GM11168 (cell line): ENCODE measurements around the gene KCNMA1.

ENCODE experiments used
- in situ Hi-C: fragments of 300-500 bp; cut with MboI; formaldehyde crosslinking; loops from one replicate; pipeline ENCODE4 v1.12.0; 2022; ENCODE audit warnings: low sequenced_read_pairs; ENCODE audit not compliant: unreplicated experiment

KCNMA1 gene

GRCh38 chr10:77410523-77410922 is 227.1 kb downstream of the KCNMA1 start:
- in situ Hi-C loops: no loop called here

DNA sequence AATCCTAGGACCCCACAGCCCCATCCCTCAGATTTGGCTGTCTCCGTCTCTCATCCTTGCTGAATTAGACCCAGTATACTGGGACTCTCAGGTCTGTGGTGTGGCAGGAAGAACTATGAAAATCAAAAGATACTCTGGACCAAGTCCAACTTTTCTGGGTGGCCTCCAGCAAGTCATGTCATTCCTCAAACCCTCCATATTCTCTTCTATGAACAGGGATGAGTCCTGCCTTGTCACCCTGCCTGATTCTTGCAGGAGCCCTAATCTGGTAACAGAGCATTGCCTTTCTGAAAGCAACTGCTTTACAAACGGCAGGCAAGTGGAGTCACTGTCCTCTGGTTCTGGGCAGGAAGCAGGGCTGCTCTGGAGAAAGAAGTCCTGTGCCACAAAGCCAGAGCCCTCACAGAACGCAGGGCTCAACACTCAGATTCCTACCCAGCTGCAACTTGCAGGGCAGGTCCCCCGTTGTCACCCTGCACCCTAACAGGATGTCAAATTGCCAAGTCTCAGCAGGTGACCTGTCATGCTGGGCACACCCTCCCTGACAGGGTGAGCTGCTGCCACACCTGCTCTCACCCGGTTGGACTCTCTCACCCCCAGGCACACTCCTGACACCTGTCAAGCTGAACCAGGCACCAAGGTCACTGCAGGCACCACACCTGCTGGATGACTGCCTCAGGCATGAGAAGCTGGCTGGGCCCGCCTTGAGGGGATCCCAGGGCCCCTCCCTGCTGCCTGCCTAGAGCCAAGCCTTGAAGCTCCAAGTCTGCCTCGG is 227.7 kb downstream of the KCNMA1 start:
- in situ Hi-C loops: no loop called here

DNA sequence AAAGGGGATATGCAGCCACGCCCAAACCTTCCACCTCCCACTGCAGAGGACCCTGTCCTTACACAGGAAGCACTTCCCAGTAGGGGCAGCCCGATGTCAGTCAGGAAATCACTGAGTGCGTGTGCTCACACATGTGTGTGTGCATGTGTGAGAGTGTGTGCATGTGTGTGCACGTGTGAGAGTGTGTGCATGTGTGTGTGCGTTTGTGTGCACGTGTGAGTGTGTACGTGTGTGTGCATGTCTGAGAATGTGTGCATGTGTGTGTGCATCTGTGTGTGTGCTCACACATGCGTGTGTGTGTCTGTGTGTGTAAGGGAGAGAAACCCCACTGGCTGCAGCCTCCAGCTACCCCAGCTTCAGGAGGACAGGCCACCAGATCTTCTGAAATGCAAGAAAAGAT is 229.3 kb downstream of the KCNMA1 start:
- in situ Hi-C loops: no loop called here

DNA sequence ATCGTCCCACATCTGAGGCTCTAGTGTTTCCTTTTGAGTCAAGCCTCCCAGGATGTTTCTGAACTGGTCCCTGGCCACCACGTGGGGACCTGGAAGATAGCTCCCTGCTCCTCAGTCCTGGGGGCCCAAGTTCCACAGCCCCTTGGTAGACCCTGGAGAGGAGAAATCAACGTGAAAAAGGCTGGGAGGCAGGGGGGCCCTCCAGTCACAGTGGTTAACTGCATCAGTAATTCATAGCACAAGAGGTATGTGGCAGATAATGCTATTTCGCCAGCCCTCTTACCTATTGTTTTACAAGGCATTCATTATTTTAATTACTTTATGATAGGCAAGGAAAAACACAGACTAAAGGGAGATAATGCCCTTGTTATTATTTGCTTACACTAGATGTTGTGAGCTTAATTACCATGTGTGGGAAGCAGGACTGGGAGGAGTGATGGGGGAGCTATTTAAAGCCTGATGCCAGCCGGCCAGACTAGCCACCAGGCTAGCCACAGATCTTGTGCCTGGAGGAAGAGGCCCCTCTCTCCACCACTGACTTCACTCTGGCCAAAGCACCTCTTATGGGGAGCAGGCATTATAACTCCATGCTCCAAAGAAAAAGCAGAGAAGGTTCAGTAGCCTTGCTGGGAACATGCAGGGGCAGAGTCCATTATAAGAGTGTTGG is 230.7 kb downstream of the KCNMA1 start:
- in situ Hi-C loops: no loop called here

DNA sequence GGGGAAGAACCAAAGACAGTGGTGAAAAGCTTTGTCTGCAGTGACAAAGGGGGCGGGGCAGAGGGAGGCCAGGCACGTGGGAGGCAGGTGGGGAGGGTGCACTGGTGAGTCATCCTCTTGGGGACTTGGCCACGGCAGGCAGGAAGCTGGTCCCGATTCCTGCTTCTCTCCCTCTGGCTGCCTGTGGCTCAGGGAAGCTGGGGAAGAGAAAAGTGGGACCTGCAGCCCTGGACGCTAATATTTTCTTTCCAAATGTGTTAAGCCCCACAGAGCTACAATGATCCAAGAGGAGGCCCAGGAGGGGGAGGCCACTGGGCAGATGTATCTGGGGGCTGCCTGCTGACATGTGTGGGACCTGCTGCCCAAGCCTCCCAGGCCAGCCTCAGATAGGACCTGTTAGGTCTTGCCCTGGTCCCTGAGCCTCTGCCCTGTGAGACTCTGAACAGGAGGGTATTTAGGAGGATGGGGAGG is 231.8 kb downstream of the KCNMA1 start:
- in situ Hi-C loops: no loop called here

GRCh38 chr10:77404810-77405209 is 232.8 kb downstream of the KCNMA1 start:
- in situ Hi-C loops: no loop called here

- in situ Hi-C loops: no loop called here
These were observed 233.8 kb downstream of the KCNMA1 start for GRCh38 chr10:77403761-77404160.

- in situ Hi-C loops: no loop called here
These were observed 235.9 kb downstream of the KCNMA1 start for GRCh38 chr10:77401683-77402082.

- in situ Hi-C loops: no loop called here
These were observed 237.6 kb downstream of the KCNMA1 start for GRCh38 chr10:77400033-77400432.

GRCh38 chr10:77398986-77399755 is 238.4 kb downstream of the KCNMA1 start:
- in situ Hi-C loops: no loop called here

- in situ Hi-C loops: no loop called here
These were observed 239.1 kb downstream of the KCNMA1 start for GRCh38 chr10:77398558-77398957.

DNA sequence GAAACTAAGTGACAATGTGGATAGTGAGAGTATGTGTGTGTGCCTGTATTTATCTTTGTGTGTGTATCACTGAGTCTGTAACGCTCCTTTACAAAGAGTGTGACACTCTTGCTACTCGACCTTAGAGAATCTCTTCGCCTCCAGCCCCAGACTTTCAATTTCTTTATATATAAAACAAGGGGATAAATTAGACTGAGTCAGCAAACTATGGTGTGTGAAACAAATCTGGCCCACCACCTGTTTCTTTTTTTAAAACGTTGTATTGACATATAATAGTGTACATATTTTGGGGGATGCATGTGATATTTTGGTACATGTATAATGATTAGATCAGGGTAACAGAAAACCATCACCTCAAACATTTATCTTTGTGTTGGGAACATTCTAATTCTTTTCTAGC is 240.5 kb downstream of the KCNMA1 start:
- in situ Hi-C loops: no loop called here

- in situ Hi-C loops: no loop called here
These were observed 241.3 kb downstream of the KCNMA1 start for GRCh38 chr10:77396290-77396689.

- in situ Hi-C loops: loop anchor here (5.0 kb wide), 1 partner anchor 248 kb away; no protein-coding TSS in a partner anchor
These were observed 243.6 kb downstream of the KCNMA1 start for GRCh38 chr10:77393821-77394501.

DNA sequence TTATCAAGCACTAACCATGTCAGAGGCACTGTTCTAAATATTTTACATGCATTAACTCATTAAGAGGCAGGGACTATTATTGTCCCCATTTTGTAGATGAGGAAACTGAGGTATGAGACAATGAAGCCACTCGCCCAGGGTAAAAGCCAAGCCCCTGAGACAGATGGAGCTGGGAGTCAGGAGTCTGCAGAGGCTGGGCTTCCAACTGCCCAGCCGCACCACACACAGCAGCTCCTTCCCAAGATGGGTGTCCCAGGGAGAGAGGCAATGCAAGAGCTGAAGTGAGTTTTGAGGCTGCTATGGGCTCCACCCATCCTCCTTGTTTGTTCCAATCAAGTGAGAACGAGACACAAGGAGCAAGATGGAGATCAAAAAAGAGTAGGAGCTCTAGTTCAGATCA is 244.2 kb downstream of the KCNMA1 start:
- in situ Hi-C loops: loop anchor here (5.0 kb wide), 1 partner anchor 249 kb away; no protein-coding TSS in a partner anchor

- in situ Hi-C loops: loop anchor here (5.0 kb wide), 1 partner anchor 249 kb away; no protein-coding TSS in a partner anchor
These were observed 244.8 kb downstream of the KCNMA1 start for GRCh38 chr10:77392851-77393250.

DNA sequence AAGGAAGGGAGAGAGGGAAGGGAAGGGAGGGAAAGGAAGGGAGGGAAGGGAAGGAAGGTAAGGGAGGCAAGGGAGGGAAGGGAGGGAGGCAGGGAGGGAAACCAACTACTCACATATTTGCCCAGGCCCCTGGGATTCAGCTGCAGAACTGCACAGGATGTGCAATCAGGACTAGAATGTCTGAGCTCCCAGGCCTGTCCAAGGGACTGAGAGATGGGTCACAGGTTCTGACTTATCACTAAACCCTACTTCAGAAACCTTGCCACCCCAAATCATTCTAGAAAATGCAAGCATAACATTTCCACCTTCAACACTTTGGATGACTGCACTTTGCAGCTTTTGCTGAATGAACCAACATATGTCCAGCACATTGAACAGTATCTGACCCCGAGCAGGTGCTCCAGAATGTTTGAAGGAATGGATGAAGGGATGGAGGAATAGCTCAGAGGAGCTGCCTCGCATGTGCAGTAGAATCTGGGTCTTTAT is 245.3 kb downstream of the KCNMA1 start:
- in situ Hi-C loops: loop anchor here (5.0 kb wide), 1 partner anchor 250 kb away; no protein-coding TSS in a partner anchor

DNA sequence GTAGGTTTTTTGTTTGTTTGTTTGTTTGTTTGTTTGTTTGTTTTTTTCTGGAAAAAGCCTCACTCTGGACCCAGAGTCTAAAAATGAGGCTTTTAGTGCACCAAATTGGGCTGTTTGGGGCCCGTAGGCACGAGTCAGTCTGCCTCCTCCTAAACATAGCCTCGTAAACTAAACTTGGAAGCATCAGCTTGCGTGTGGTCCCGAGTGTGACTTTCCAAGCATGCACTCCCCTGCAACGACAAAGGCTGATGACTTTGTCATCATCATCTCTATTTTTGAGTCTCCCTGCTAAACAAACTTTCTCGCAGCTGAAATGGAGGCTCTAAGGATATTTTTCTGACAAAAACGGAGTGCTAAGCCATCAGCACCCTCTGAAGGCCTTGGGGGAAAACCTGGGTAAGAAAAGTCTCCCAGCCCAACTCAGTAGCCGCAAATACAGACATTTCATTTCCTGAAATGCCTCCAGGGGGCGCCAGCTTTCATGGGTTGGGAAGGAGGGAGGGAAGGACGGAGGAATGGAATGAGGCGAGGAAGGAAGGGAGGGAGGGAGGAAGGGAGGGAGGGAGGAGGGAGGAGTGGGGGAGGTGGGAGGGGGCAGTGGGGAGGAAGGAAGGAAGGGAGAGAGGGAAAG is 245.9 kb downstream of the KCNMA1 start:
- in situ Hi-C loops: loop anchor here (5.0 kb wide), 1 partner anchor 251 kb away; no protein-coding TSS in a partner anchor

DNA sequence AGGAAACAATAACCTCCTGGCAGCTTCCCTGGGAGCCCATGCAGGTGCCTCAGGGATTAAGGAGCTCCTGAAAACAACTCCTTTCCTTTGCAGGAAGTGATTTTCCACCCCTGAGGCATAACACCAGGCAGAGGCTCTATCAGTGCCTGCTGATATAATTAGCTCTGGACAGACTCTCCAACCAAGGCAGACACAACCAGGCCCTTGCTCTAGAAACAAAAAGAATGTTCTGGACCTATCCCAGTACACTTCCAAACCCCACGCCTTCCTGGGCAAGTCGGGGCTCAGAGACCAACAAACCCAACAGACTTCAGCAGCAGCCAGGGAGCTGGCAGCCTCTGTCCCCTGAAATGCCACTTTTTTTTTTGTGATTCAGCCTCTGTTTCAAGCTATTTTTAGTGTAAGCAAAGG is 247.1 kb downstream of the KCNMA1 start:
- in situ Hi-C loops: loop anchor here (5.0 kb wide), 1 partner anchor 252 kb away; no protein-coding TSS in a partner anchor
